Activated CD8-positive, alpha-beta memory T cell treated with anti-CD3 and anti-CD28 coated beads, Interleukin-2, amount 10 ng/mL, durations not matched to agents 7 days and 5 days (primary cell): ENCODE measurements around the gene APCDD1L. TPM values are rescaled to one million over a fixed set of nuclear protein-coding genes. Genes with fewer than 3 reads are reported as not detected.

Experiments used
- ATAC-seq: fragments of 150-1000 bp; cut with Tn5 transposase; one replicate; pipeline ENCODE4 v1.10.0; 2021; ENCODE audit warnings: moderate library complexity
- CTCF ChIA-PET: fragments of 350-600 bp; sonication (Branson Sonifier 250); formaldehyde crosslinking; loops from one replicate; lab custom pipeline; 2021; ENCODE audit warnings: antibody characterized with exemption; lab: Charles Lee
- DNase-seq: peaks from one replicate; pipeline ENCODE4 v3.0.0-alpha.2; 2020
- H3K27ac Mint-ChIP-seq: one replicate; pipeline ENCODE4 v1.8.0; 2021; ENCODE audit warnings: mild to moderate bottlenecking, mixed read lengths
- H3K27me3 Mint-ChIP-seq: one replicate; pipeline ENCODE4 v1.8.0; 2021; ENCODE audit warnings: mixed read lengths
- H3K36me3 Mint-ChIP-seq: one replicate; pipeline ENCODE4 v1.8.0; 2021; ENCODE audit warnings: mild to moderate bottlenecking, mixed read lengths
- H3K4me1 Mint-ChIP-seq: one replicate; pipeline ENCODE4 v1.8.0; 2021; ENCODE audit warnings: mixed read lengths
- H3K4me3 Mint-ChIP-seq: one replicate; pipeline ENCODE4 v1.8.0; 2021; ENCODE audit warnings: mild to moderate bottlenecking, moderate library complexity, mixed read lengths
- H3K9me3 Mint-ChIP-seq: one replicate; pipeline ENCODE4 v1.8.0; 2022; ENCODE audit warnings: low read depth, mixed read lengths
- total RNA-seq, 2 experiments: library from RNA; stranded (reverse); gene quantifications; one replicate each; pipeline ENCODE4 v1.2.3, GENCODE V29; 2021

The APCDD1L gene
- total RNA-seq, 2 experiments from 2014 or later = not detected

DNA sequence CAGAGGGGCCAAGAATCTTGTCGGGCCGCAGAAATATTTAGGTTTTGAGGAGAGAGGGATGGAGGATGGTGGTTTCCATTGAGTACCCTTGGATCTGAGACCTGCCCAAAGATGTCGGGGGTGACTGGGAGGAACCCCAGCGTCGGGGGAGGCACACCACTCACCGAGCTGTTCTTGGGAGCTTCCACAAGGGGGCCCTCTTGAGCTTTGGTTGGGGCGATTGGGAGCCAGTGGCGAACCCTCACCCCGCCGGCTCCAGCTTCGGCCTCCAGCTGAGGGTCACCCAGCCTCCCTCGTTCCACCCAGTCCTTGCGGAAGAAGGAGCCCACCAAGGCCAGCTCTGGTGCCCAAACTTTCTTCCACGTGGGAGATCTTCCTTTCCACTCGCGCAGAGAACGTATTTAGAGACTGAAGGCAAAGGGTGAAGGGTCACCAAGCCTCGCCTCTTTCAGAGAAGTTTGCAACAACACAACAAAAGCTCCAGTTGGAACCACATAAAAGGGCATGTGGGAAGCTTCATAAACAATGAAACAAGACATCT lies 33.6 kb downstream of the APCDD1L start:
- Mint-ChIP-seq H3K36me3 (peaks cover 8% of the 10 kb centered on the region), H3K27me3 (peaks cover 11% of the 10 kb centered on the region), H3K4me1 (no peaks in the 10 kb centered on the region), H3K4me3 (no peak overlapping the region), H3K27ac (no peak overlapping the region), H3K9me3 (peaks cover 17% of the 10 kb centered on the region)
- no peak for ATAC-seq
- CTCF ChIA-PET = interaction anchor here (0.6 to 2.1 kb wide), 6 partner anchors 8 to 372 kb away, joined by 3 to 13 read pairs (median 4); partner anchors contain the start of gene STX16
- peak; percentile 45 for DNase-seq

DNA sequence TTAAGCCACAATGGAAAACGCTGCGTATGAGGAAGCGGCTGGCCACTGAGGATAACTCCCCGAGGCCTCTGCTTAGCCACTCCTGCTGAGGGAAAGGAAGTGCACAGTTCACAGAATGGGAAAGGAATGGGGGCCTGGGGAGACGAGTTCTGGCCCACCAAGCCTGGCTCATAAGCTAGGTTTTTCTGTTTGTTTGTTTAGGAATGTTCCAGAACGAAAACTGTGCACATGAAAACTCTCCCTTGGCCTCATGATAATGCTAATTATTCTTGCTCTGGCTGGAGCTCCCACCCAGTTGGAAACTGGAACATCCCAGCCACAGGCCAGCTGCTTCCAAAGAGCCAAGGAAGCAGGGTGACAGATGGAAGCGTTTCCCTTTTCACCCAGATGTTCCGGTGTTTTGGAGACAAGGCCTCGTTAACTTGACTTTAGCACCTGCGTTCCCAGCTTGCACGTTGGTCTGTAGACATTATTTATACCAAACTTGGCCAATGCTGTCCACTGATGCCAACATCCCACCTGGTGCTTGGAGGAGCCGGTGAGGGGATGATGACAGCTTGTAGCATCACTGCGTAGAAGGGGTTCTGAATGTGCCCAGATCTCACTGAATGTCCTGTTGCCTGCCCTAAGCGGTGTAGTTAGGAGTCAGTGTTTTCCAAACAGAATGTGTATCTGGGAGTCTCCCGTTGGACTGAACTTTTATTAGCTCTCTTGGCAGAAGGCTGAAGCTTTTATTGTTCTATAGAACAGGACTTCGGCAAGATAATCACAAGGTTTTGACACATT lies 34.5 kb downstream of the APCDD1L start:
- Mint-ChIP-seq H3K27ac (no peak overlapping the region), H3K36me3 (peaks cover 1% of the 10 kb centered on the region), H3K27me3 (peaks cover 11% of the 10 kb centered on the region), H3K4me1 (no peaks in the 10 kb centered on the region), H3K9me3 (peaks cover 9% of the 10 kb centered on the region), H3K4me3 (no peak overlapping the region)
- DNase-seq (no peak), ATAC-seq (no peak)
- CTCF ChIA-PET = interaction anchor here (0.6 to 2.1 kb wide), 7 partner anchors 9 to 389 kb away, joined by 3 to 13 read pairs (median 3); partner anchors contain the start of gene STX16

DNA sequence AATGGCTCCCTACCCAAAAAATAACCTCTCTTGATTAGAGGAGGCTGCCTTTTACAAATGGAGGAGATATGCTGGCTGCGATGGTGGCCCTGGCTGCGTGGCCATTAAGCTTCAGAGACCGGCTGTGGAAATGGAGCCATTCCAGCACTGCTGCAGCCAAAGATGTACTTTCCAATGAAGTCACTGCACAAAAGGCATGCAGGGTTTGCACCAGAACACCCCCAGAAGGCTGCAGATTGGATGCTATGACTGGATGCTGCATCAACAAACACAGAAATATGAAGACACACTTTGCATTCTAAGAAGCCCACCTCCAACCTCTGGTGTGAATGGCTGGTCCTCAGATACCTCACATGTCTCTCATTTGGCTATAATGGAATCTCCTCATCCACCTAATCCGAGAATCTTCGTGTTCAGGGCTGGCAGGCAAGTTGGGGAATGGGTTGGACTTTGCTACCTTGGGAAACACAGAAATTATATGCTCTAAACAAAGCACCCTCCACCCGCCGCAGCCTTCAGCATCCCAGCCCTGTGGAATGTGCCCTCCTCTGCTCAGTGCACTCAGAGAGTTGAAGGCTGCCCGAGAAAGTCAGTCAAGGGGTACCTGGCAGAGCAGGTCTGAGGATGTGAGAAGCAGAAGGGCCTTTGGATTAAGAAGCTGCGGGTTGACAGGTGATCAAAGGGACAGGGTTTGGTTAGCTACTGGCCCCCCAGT lies 35.3 kb downstream of the APCDD1L start:
- H3K4me1 Mint-ChIP-seq = no peaks in the 10 kb centered on the region
- ATAC-seq (no peak), DNase-seq (no peak)
- H3K36me3 Mint-ChIP-seq = peaks cover 1% of the 10 kb centered on the region
- H3K27ac Mint-ChIP-seq = no peak overlapping the region
- H3K9me3 Mint-ChIP-seq = peaks cover 5% of the 10 kb centered on the region
- CTCF ChIA-PET = interaction anchor here (0.6 to 2.0 kb wide), 5 partner anchors 15 to 980 kb away, joined by 3 to 13 read pairs (median 5); no protein-coding TSS in a partner anchor
- H3K27me3 Mint-ChIP-seq = peaks cover 11% of the 10 kb centered on the region
- no peak overlapping the region for H3K4me3 Mint-ChIP-seq

DNA sequence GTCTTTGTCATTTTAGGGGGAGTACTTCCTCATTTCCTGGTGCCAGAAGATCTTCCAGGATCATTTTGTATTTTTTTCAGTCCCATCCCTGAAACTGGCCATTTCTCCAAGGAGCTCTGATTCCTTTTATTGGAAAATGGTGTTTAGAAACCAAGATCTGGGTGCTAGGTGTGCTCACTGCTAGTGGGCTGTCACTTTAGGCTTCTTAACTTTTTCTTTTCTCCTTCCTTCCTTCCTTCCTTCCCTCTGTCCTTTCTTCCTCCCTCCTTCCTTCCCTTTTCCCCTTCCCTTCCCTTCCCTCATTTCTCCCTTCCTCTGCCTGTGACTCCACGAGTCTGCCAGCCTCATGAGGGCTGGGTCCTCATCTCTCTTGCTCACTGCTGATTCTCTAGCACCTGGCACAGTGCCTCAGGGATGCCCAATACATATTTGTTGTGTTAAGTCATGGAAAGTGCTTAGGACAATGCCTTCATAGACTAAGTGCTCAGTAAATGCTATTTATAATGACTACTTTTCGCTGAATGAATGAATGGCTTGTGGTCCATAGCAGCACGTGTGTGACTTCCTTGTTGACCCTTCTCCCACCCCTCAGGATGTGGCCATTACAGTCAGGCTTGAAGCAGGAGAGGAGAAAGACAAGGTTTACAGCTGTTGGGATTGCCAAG lies 36.9 kb downstream of the APCDD1L start:
- peaks cover 2% of the 10 kb centered on the region for H3K9me3 Mint-ChIP-seq
- no peak overlapping the region for H3K4me3 Mint-ChIP-seq
- no peaks in the 10 kb centered on the region for H3K4me1 Mint-ChIP-seq
- H3K27me3 Mint-ChIP-seq = peaks cover 8% of the 10 kb centered on the region
- CTCF ChIA-PET = interaction anchor here (1.5 kb wide), 1 partner anchor 361 kb away, joined by 4 read pairs; no protein-coding TSS in a partner anchor
- no peaks in the 10 kb centered on the region for H3K36me3 Mint-ChIP-seq
- ATAC-seq = no peak
- H3K27ac Mint-ChIP-seq = no peak overlapping the region
- DNase-seq = no peak

DNA sequence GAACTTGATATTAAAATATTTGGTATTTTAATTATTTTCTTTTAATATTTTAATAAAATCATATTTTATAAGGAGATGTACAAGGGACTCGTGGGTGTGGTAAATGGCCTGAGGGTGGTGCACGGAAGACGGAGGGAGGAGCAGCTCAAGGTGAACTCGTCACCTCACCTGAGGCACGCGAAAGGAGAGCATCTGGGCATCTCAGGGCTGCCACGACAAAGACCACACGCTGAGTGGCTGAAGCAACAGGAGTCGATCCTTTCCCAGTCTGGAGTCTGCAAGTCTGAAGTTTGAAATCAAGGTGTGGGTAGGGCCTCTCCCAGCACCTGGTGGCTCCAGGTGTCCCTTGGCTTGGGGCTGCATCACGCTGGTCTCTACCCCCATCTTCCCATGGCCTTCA lies 39.7 kb downstream of the APCDD1L start:
- no peaks in the 10 kb centered on the region for H3K4me1 Mint-ChIP-seq
- no peak overlapping the region for H3K4me3 Mint-ChIP-seq
- no peak overlapping the region for H3K27ac Mint-ChIP-seq
- no peak for DNase-seq
- no peak for ATAC-seq
- CTCF ChIA-PET = no interaction called here
- H3K36me3 Mint-ChIP-seq = no peaks in the 10 kb centered on the region
- peaks cover 2% of the 10 kb centered on the region for H3K9me3 Mint-ChIP-seq
- peaks cover 2% of the 10 kb centered on the region for H3K27me3 Mint-ChIP-seq

DNA sequence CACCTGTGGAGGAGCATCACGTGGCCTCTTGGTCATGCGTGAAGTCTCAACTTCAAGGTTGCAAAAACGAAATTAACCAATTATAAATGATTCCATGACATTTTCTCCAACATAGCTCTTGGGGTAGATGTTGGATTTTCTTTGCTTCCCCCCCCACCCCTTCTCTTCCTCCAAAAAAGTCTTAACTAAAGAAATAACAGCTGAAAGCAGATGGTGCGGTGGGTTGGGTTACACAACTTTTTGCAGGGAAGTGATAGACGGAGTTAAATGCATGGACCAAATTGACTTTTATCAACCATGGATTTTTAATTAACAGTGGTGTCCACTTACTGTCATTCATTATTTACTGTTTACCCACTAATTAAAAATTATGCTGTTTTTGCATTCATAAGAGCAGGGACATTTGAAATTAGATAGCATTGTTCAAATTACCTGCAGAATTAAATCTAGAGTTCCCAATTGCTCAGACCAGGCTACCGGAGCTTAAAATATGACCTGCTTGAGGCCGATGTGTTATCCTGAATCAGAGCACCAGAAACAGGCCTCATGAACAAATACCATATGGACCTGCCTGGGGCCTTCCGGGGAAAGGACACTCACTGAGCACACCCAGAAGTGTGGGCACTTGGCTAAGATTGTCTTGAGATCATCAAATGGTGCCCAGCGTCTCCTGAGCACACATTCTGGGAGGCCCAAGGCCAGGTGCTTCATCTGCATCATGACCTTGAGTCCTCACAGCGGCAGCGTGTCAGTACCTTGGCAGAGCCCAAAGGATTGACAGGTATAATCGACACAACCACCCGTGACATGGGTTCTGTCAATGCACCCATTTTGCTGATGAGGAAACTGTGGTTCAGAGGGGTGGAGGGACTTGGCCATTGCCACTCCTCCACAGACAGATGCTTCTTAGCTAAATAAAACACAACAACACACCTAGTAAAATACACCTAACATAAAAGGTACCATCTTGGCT lies 41.5 kb downstream of the APCDD1L start:
- no peak for DNase-seq
- Mint-ChIP-seq H3K4me3 (no peak overlapping the region), H3K36me3 (no peaks in the 10 kb centered on the region), H3K9me3 (peaks cover 2% of the 10 kb centered on the region), H3K27me3 (peaks cover 2% of the 10 kb centered on the region), H3K27ac (no peak overlapping the region), H3K4me1 (no peaks in the 10 kb centered on the region)
- CTCF ChIA-PET = no interaction called here
- ATAC-seq = no peak

DNA sequence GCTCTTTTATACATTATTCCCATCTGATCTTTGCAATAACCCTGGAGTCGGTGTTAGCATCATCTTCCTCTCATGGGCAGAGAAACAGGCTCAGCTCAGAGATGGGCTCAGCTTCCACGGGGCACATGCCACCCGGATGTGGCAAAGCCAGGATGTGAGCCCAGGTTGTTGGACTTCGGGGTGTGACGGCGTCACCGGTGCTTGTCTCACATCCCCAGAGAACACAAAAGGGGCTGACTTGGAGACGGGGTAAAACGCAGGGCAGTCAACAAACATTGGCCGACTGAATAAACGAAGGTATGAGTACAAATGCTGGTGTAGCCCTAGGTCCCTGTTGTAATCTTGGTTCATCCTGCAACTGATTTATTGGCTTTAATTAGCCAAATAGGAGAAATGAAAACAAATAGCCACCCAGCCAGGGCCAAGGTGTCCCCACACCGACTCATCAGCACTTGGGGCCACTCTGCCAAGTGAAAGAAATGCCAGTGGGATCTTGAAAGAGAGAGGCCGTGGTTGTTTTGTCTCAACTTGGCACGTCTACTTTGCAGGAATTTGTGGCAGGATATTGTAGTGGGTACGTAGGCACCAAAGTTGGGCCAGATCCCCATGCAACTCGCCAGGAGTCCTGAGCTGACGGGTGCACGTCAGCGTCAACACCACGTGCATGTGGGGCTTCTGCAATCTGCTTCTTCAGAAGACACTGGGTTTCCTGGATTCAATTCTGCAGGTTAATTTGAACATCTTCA lies 42.8 kb downstream of the APCDD1L start:
- ATAC-seq (no peak), DNase-seq (no peak)
- H3K4me3 Mint-ChIP-seq = no peak overlapping the region
- H3K9me3 Mint-ChIP-seq = no peaks in the 10 kb centered on the region
- no peaks in the 10 kb centered on the region for H3K4me1 Mint-ChIP-seq
- H3K36me3 Mint-ChIP-seq = no peaks in the 10 kb centered on the region
- H3K27ac Mint-ChIP-seq = no peak overlapping the region
- peaks cover 2% of the 10 kb centered on the region for H3K27me3 Mint-ChIP-seq
- CTCF ChIA-PET = no interaction called here

DNA sequence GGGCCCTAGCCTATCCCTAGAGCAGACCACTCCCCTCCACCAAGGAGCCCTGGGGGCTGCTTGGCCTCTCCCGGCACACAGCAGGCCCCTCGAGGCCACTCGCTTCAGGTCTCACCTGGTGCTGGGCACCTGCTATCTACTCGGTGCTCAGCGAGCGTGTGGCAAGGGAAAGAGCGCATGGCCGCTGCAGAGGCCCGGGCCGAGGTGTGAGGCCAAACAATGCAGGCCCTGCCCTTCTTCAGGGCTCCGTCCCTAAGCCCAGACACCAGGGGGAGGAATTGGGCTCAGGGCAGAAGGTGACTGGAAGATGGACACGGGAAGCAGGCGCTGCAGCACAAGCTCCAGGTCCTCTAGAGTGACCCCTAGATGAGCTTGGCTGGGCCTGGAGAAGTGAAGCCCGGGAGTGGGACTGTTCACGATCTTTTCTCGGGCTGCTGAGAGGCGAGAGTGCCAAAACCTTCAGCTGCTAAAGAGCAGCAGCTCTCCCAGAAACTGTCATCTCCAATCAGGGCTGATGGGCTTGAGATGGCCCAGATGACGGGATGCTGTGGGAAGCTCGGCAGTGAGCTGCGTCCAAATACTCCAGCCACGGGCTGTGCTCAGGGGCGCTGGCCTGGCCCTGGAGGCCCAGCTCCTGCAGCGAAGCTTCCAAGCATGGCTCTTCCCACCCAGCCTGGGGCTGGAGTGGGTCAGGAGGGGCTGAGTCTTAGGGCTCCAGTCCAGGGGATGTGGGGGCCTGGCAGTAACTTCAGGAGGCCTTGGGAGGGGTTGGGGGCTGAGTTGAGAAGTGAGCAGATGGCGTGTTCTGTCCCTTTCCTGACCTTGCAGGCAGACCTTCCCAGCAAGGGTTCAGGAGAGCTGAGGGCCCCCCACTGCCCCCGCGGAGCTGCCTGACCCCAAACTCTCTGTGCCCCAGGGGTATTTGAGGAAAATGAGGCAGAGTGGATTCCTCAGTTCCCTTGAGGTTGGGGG lies 43.7 kb downstream of the APCDD1L start:
- Mint-ChIP-seq H3K4me1 (no peaks in the 10 kb centered on the region), H3K9me3 (no peaks in the 10 kb centered on the region), H3K27me3 (peaks cover 1% of the 10 kb centered on the region), H3K4me3 (no peak overlapping the region), H3K36me3 (no peaks in the 10 kb centered on the region), H3K27ac (no peak overlapping the region)
- ATAC-seq (no peak), DNase-seq (no peak)
- CTCF ChIA-PET = interaction anchor here (0.5 to 1.0 kb wide), 2 partner anchors 24 to 35 kb away, joined by 3 read pairs; no protein-coding TSS in a partner anchor

DNA sequence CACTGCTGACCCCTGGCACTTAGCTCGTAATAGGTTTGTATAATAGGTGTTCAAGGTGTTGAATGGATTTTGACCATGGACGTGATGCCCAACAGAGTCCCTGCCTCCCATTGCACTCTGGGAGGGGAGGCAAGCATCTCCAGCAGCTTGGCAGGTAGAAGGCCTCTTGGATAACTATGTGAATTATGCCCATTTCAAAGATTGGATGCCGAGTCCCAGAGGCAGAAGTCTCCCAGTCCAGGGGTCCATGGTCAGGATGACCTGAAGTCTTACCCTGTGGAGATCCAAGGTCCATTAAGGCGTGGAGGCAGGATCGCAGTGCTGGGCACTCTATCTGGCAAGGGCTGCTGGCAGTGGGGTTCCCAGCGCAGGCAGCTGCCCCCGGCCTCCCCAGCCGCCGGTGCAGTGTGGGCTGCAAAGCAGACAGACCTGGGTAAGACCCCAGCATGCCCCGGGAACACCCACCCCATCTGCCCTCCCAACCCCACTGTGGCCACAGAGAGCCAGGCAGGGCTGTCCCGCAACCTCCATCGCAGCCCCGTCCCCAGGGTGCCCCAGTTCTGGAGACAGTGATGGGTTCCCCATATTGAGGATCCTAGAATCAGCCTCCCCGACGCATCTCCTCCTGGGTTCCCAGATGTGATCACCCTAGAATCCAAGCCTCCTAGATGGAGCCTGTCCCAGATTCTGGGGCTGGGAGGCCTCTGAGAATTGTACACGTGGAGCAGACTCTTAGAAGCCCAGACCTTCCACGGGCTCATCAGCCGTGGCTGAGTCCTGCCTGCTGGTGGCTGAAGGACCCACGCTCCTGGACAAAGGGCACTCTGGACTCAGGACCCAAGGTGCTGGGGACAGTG lies 44.6 kb downstream of the APCDD1L start:
- DNase-seq (no peak), ATAC-seq (no peak)
- CTCF ChIA-PET = interaction anchor here (1.0 kb wide), 1 partner anchor 23 kb away, joined by 3 read pairs; no protein-coding TSS in a partner anchor
- Mint-ChIP-seq H3K27ac (no peak overlapping the region), H3K36me3 (no peaks in the 10 kb centered on the region), H3K4me1 (no peaks in the 10 kb centered on the region), H3K4me3 (no peak overlapping the region), H3K9me3 (no peaks in the 10 kb centered on the region), H3K27me3 (peaks cover 3% of the 10 kb centered on the region)

DNA sequence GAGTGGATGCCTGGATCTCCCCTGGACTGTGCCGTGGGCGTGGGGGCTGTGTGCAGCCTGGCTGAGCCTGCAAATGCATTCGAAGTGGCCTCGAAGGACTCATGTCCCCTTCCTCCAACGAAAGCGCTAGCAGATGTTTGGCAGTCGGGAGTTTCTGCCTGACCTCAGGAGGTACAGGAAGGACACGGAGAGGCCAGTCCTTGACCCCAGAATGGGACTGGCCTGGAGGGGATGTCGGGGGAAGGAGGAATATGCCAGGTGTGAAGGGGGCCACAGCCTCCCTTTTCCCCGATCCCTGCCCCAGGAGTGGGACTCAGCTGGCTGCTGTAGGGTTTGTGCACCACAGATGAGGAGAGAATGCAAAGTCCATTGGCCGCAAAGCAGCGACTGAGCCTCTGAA lies 45.6 kb downstream of the APCDD1L start:
- Mint-ChIP-seq H3K4me3 (no peak overlapping the region), H3K27me3 (peaks cover 3% of the 10 kb centered on the region), H3K4me1 (no peaks in the 10 kb centered on the region), H3K9me3 (no peaks in the 10 kb centered on the region), H3K36me3 (no peaks in the 10 kb centered on the region), H3K27ac (no peak overlapping the region)
- ATAC-seq (no peak), DNase-seq (no peak)
- CTCF ChIA-PET = no interaction called here
